Skeletal muscle satellite cell (primary cell): ENCODE data around the gene RASA2.

Experiments used
- H3K27me3 ChIP-seq: 2 replicates; pipeline ENCODE4 v1.7.0; 2013; ENCODE audit warnings: low read length; ENCODE audit not compliant: control insufficient read depth, insufficient read depth
- H3K36me3 ChIP-seq: 2 replicates; pipeline ENCODE4 v1.7.0; 2013; ENCODE audit warnings: mild to moderate bottlenecking, control low read depth, low read length; ENCODE audit not compliant: insufficient read depth
- H3K4me1 ChIP-seq: 2 replicates; pipeline ENCODE4 v1.7.0; 2013; ENCODE audit warnings: low read length; ENCODE audit not compliant: control insufficient read depth, insufficient read depth
- H3K4me2 ChIP-seq: 2 replicates; pipeline ENCODE4 v1.7.0; 2013; ENCODE audit warnings: mild to moderate bottlenecking, low read length
- H3K4me3 ChIP-seq: 2 replicates; pipeline ENCODE4 v1.7.0; 2013; ENCODE audit warnings: low read length
- H3K9ac ChIP-seq: 2 replicates; pipeline ENCODE4 v1.7.0; 2013; ENCODE audit warnings: mild to moderate bottlenecking, low read depth, low read length, moderate library complexity
- H3K9me3 ChIP-seq: replicated peaks from 2 replicates; pipeline ENCODE4 v1.7.0; 2013; ENCODE audit warnings: mild to moderate bottlenecking, control low read depth, low read length

The RASA2 gene

DNA sequence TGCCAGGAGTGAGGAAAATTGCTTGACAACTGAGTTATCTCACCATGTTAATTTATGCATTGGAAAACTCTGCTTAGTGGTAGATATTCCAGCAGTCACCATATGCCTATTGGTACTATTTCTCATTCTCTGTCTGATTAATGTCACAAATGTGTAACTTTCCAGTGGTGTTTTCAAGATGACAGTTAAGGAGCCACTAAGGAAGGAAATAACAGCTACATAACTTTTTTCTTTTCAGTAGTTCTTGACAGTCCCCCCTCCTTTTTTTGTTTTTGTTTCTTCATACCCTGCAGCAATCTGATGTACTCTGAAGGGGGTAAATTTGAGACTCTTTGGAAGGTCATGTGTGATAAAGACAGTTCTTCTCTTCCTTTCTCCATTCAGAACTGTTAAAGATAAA is 13.1 kb downstream of the RASA2 start:
- H3K36me3 ChIP-seq = peaks cover 3% of the 10 kb centered on the region
- H3K4me2 ChIP-seq = no peak overlapping the region
- no peak overlapping the region for H3K4me3 ChIP-seq
- H3K27me3 ChIP-seq = no peaks in the 10 kb centered on the region
- no peaks in the 10 kb centered on the region for H3K9me3 ChIP-seq
- H3K9ac ChIP-seq = no peak overlapping the region
- H3K4me1 ChIP-seq = peaks cover 5% of the 10 kb centered on the region

DNA sequence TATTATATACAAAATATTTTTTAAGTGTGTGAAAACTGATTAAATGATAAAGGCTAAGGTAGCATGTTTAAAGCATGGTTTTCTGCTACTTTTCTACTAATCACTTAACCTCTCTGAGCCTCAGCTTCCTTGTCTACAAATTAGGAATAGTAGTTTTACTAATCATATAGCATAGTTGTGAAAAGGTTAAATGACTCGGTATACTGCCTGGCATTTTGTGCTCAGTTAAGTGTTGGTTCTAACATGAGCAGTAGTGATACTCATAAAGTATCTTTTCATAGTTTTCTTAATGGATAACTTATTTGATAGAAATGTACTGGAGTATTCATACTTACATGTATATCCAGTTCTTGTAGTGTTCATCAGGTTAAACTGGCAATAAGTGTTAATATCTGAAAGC is 13.6 kb downstream of the RASA2 start:
- Histone ChIP-seq H3K4me2 (no peak overlapping the region), H3K36me3 (peaks cover 7% of the 10 kb centered on the region), H3K4me1 (peaks cover 5% of the 10 kb centered on the region), H3K9ac (no peak overlapping the region), H3K27me3 (no peaks in the 10 kb centered on the region), H3K9me3 (no peaks in the 10 kb centered on the region), H3K4me3 (no peak overlapping the region)

GRCh38 chr3:141505166-141505565 is 18.3 kb downstream of the RASA2 start:
- H3K4me1 ChIP-seq = peaks cover 5% of the 10 kb centered on the region
- no peak overlapping the region for H3K4me3 ChIP-seq
- H3K4me2 ChIP-seq = no peak overlapping the region
- peaks cover 7% of the 10 kb centered on the region for H3K36me3 ChIP-seq
- H3K9ac ChIP-seq = no peak overlapping the region
- no peaks in the 10 kb centered on the region for H3K9me3 ChIP-seq
- H3K27me3 ChIP-seq = no peaks in the 10 kb centered on the region

GRCh38 chr3:141506071-141506470 is 19.2 kb downstream of the RASA2 start:
- Histone ChIP-seq H3K4me2 (no peak overlapping the region), H3K4me1 (peaks cover 5% of the 10 kb centered on the region), H3K9ac (no peak overlapping the region), H3K27me3 (no peaks in the 10 kb centered on the region), H3K9me3 (no peaks in the 10 kb centered on the region), H3K4me3 (no peak overlapping the region), H3K36me3 (peaks cover 7% of the 10 kb centered on the region)

DNA sequence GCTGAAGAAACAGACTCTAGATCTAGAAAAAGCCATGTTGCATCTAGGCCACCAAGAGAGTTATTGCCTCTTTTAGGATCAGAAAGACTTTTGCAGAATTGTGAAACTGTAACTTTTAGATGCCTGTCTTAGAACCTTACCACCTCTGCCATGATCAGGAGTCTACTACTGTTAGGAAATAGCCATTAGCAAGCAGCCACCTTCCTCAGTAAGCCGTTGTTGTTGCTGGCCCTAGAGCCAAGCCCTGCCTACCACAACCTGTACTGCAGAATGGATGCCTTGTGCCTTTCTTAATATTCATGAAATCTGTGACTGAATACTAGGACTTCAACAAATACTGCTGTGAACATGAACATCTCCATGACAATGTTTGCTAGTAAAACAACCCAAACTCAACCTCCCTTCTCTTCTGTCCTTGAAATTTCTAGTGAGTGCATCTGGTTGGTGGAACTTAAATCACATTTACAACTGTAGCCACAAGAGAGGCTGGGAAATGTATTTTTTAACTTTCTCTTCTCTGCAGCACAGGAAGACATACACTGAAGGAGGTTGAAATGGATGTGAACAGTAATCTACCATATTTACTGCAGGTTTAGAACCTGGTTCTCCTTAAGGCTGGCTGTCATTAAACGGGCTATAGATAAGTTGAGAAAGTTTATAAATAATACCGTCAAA is 20.7 kb downstream of the RASA2 start:
- Histone ChIP-seq H3K4me3 (no peak overlapping the region), H3K27me3 (no peaks in the 10 kb centered on the region), H3K36me3 (peaks cover 7% of the 10 kb centered on the region), H3K4me2 (no peak overlapping the region), H3K9ac (no peak overlapping the region), H3K9me3 (no peaks in the 10 kb centered on the region), H3K4me1 (no peaks in the 10 kb centered on the region)

GRCh38 chr3:141508067-141508436 is 21.2 kb downstream of the RASA2 start:
- H3K4me3 ChIP-seq = no peak overlapping the region
- no peak overlapping the region for H3K4me2 ChIP-seq
- peaks cover 6% of the 10 kb centered on the region for H3K36me3 ChIP-seq
- H3K9me3 ChIP-seq = no peaks in the 10 kb centered on the region
- no peaks in the 10 kb centered on the region for H3K4me1 ChIP-seq
- H3K9ac ChIP-seq = no peak overlapping the region
- H3K27me3 ChIP-seq = no peaks in the 10 kb centered on the region

DNA sequence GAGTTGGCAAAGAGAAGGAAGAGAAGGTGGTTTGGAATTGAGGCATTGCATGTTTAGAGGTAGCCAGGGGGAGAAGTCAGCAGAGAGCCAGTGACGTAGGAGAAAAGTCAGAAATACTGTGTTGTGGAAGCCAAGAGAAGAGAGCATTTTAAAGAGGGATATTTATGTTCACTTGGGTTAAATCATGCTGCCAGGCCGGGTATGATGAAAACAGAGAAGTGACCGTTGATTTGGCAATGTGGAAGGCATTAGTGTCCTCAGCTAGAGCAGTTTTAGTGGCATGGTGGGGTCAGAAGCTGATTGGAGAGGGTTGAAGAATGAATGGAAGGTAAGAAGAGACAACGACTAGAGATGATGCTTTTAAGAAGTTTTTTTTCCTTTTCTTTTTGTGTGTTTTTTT is 24.5 kb downstream of the RASA2 start:
- Histone ChIP-seq H3K36me3 (peaks cover 22% of the 10 kb centered on the region), H3K4me2 (no peak overlapping the region)

GRCh38 chr3:141514382-141514781 is 27.6 kb downstream of the RASA2 start:
- Histone ChIP-seq H3K4me3 (no peak overlapping the region), H3K4me1 (no peaks in the 10 kb centered on the region), H3K27me3 (no peaks in the 10 kb centered on the region), H3K9me3 (no peaks in the 10 kb centered on the region), H3K4me2 (no peak overlapping the region), H3K36me3 (peaks cover 36% of the 10 kb centered on the region), H3K9ac (no peak overlapping the region)

More for the DNA sequence above, 24.5 kb downstream of the RASA2 start:
- no peaks in the 10 kb centered on the region for H3K9me3 ChIP-seq
- H3K4me3 ChIP-seq = no peak overlapping the region
- H3K4me1 ChIP-seq = no peaks in the 10 kb centered on the region
- H3K9ac ChIP-seq = no peak overlapping the region
- H3K27me3 ChIP-seq = no peaks in the 10 kb centered on the region

DNA sequence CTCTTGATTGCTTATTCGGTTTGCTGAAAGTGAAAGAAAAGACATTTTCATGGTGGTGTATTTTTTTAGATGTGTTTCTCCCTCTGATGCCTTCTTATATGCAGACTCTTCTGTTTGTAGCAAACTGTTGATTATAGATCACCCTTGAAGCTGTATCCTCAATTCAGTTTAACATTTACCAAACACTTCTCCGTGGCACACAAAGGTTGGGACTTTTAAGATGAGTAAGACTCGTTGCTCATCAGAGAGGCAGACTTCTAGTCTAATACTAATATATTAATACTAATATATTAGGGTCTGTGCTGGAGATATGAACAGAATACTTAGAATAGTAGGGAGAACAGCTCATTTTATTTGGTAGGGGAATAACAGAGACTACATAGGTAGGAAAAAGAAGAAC is 32.8 kb downstream of the RASA2 start:
- Histone ChIP-seq H3K4me1 (peaks cover 9% of the 10 kb centered on the region), H3K27me3 (no peaks in the 10 kb centered on the region), H3K9ac (no peak overlapping the region), H3K4me2 (no peak overlapping the region), H3K9me3 (no peaks in the 10 kb centered on the region), H3K36me3 (peaks cover 35% of the 10 kb centered on the region), H3K4me3 (no peak overlapping the region)

DNA sequence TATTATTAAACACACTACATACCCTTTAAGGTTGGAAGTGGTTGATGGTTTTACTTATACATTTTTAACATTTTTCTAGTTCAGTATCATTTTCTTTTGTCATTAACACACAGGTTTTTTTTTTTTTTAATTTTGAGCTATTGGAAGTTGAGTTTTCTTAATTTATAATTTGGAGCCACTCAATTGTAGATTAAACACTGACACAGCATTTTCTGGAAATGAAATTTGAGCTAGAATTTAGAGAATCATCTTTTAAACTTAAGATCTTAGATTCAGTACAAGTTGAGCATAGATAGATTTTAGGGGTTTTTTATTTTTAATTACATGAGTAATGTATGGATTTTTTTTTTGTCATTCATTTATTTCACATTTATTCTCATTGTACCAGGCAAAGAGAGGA is 35.0 kb downstream of the RASA2 start:
- no peaks in the 10 kb centered on the region for H3K9me3 ChIP-seq
- H3K27me3 ChIP-seq = no peaks in the 10 kb centered on the region
- H3K9ac ChIP-seq = no peak overlapping the region
- peaks cover 23% of the 10 kb centered on the region for H3K36me3 ChIP-seq
- no peak overlapping the region for H3K4me2 ChIP-seq
- H3K4me1 ChIP-seq = peaks cover 9% of the 10 kb centered on the region
- H3K4me3 ChIP-seq = no peak overlapping the region

- Histone ChIP-seq H3K4me3 (no peak overlapping the region), H3K9me3 (no peaks in the 10 kb centered on the region), H3K4me2 (no peak overlapping the region), H3K27me3 (no peaks in the 10 kb centered on the region), H3K36me3 (peaks cover 13% of the 10 kb centered on the region), H3K4me1 (peaks cover 13% of the 10 kb centered on the region), H3K9ac (no peak overlapping the region)
Measured at GRCh38 chr3:141523615-141524375, 37.0 kb downstream of the RASA2 start.

DNA sequence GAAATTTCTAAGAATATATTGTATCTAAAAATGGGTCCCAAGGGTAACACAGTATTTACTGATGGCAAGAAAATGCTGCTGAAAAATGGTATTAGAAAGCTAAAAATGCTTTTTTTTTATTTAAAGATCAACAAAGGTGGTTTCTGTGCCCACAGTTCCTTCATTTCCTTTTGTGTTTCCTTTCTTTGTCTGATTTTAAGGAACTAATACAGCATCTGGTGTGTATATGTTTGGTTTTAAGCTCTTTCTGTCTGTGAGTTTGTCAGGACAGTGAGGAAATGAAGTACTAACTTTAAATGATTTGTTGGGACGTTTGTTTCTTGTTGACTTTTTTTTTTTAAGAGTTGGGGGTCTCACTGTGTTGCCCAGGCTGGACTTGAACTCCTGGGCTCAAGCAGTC is 38.2 kb downstream of the RASA2 start:
- Histone ChIP-seq H3K4me1 (peaks cover 25% of the 10 kb centered on the region), H3K27me3 (no peaks in the 10 kb centered on the region), H3K4me2 (no peak overlapping the region), H3K4me3 (no peak overlapping the region), H3K9ac (no peak overlapping the region), H3K36me3 (peaks cover 13% of the 10 kb centered on the region), H3K9me3 (no peaks in the 10 kb centered on the region)
